Mucosa of descending colon (tissue), 3 donors: ENCODE measurements around the gene FLNB. TPM values are rescaled to one million over a fixed set of nuclear protein-coding genes. Genes with fewer than 3 reads are reported as not detected.

Source experiments
- ATAC-seq: fragments of 200-7000 bp; cut with Tn5 transposase; one replicate; pipeline ENCODE4 v1.9.1; 2020; ENCODE audit warnings: mild to moderate bottlenecking, moderate library complexity
- DNase-seq, 3 donors: peaks; one replicate each; pipeline ENCODE4 v3.0.0-alpha.2; 2020
- H3K36me3 ChIP-seq: fragments of 200-600 bp; one replicate; pipeline ENCODE4 v1.8.0; 2021; ENCODE audit warnings: low read depth, mild to moderate bottlenecking
- H3K4me1 ChIP-seq: fragments of 200-600 bp; one replicate; pipeline ENCODE4 v1.8.0; 2021; ENCODE audit warnings: low read depth, mild to moderate bottlenecking
- H3K4me3 ChIP-seq: fragments of 200-600 bp; one replicate; pipeline ENCODE4 v1.8.0; 2021; ENCODE audit warnings: mild to moderate bottlenecking
- H3K9me3 ChIP-seq: fragments of 200-600 bp; one replicate; pipeline ENCODE4 v1.8.0; 2021; ENCODE audit warnings: mild to moderate bottlenecking
- intact Hi-C, 2 donors: fragments of 100-400 bp; cut with DNase I in 1 of 2; cut with micrococcal nuclease in 1 of 2; formaldehyde crosslinking; loops; one replicate each; pipeline versions ENCODE4 v1.11.0 to v1.11.1; 2022; cut with DNase I, micrococcal nuclease
- total RNA-seq, 3 donors: library from RNA; stranded (reverse); fragmentation: NEBNext Ultra II Directional in 2 of 3; extraction: Animal tissue kit (Norgen Biotek cat#: 25700) in 2 of 3; gene quantifications; one replicate each; pipeline versions ENCODE4 v1.2.1 to v1.2.4, GENCODE V29; 2021 to 2023
- TF ChIP-seq, protein P1 (sequence below): fragments of 200-600 bp; IDR thresholded peaks from one replicate; pipeline ENCODE4 v1.8.0; 2022; ENCODE audit warnings: antibody characterized with exemption, mild to moderate bottlenecking
- donor health status: DM: no; HTN: no; CAD: no; lungs with moderate emphysema.
- donor health status: DM: no; HTN: no; CAD: no.
- donor health status: DM: no; HTN: yes; CAD: no.

FLNB gene
- total RNA-seq, 3 donors from 2014 or later, result 256 to 555 (median 357) TPM

DNA sequence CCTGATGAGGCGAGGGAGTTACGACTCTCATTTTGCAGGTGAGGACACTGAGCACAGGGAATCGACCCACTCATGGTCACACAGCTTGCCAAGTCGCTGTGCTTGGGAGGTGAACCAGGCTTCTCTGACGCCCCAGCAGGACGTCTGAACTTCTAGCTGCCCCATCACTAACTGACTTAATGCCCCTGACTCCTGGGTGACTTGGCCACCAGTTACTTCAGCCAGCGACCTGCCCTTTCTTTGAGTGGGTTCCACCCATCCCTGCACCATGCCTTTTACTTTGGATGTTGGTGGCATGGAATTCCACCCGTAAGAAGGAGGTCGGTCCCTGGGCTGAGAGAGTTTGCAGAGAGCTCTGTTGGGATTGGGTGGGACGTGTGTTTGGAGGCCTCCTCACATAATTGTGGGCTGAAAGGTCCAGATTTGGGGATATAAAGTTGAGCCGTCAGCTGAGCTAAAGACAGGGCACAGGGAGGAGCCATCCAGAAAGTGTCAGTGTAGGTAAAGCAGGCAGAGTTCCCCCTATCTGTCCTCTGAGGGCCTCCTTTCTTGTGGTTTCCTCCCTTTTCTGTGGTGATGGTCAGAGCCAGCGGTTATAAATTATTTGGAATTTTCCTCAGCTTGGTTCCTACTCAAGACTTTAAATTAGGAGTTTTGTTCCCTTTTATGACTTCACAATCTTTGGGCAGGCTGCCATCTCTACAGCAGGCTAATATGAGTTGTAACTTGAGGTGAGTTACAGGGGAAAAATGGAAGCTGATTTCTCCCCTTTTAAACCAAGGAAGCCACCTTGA is 55.0 kb downstream of the FLNB start:
- peak in 1 of 3 donors; percentile 79 for DNase-seq
- Histone ChIP-seq H3K36me3 (no peaks in the 10 kb centered on the region), H3K4me3 (no peak overlapping the region), H3K4me1 (peaks cover 44% of the 10 kb centered on the region), H3K9me3 (no peaks in the 10 kb centered on the region)
- TF ChIP-seq, protein P1, sequence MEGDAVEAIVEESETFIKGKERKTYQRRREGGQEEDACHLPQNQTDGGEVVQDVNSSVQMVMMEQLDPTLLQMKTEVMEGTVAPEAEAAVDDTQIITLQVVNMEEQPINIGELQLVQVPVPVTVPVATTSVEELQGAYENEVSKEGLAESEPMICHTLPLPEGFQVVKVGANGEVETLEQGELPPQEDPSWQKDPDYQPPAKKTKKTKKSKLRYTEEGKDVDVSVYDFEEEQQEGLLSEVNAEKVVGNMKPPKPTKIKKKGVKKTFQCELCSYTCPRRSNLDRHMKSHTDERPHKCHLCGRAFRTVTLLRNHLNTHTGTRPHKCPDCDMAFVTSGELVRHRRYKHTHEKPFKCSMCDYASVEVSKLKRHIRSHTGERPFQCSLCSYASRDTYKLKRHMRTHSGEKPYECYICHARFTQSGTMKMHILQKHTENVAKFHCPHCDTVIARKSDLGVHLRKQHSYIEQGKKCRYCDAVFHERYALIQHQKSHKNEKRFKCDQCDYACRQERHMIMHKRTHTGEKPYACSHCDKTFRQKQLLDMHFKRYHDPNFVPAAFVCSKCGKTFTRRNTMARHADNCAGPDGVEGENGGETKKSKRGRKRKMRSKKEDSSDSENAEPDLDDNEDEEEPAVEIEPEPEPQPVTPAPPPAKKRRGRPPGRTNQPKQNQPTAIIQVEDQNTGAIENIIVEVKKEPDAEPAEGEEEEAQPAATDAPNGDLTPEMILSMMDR, result no peak
- intact Hi-C loops, result no loop called here
- ATAC-seq, result no peak

DNA sequence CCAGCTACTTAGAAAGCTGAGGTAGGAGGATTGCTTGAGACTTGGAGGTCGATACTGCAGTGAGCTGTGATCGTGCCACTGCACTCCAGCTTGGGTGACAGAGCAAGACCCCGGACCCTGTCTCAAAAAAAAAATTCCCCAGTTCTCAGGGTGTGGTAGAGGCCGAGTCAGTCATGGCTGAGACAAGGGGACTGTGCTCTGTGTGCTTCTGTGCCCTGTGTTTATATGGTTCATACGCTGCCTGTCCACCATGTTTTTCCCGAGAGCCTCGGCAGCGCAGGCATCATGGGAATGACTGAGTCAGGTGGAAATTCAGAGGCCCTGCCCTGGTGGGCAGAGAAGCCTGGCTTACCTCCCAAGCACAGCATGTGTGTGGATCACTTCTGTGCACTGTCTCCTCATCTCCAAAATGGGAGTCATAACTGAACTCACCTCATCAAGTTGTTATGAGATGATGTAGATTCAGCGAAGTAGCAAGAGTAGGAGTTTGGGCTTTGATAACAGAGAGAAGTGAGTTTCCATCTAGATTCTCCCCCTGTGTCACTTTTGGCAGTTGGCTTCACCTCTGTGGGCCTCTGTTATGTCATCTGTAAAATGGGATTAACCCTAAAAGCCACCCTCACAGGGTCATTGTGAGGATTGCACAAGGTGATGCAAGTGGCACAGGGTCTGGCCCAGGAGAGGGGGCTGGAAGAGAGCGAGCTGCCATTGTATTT is 56.9 kb downstream of the FLNB start:
- H3K4me1 ChIP-seq, result peaks cover 26% of the 10 kb centered on the region
- DNase-seq (no peak), ATAC-seq (no peak)
- no peak overlapping the region for H3K4me3 ChIP-seq
- TF ChIP-seq, protein P1, result no peak
- H3K9me3 ChIP-seq, result no peaks in the 10 kb centered on the region
- intact Hi-C loops, result no loop called here
- H3K36me3 ChIP-seq, result no peaks in the 10 kb centered on the region

DNA sequence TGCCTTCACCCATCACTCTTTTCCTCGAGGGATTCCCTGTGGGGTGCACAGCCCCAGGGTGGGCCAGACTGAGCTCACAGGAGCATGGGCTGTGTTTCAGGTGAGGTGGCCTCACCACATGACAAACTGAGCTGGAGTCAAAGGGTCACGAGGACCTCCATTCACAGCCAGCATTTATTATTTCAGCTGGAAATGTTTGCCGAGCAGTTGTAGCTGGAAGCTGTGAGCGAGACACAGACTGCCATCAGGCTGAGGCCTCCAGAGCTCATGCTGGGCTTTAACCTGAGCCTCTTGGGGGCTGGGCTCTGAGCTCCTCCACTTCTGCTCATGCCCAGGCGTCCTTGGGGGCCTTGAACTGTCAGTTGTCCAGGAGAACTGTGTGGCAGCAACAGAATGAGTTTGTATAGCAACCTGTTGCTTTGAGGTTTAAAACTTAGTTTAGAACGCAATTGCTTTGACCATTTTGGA is 57.5 kb downstream of the FLNB start:
- Histone ChIP-seq H3K4me3 (no peak overlapping the region), H3K9me3 (no peaks in the 10 kb centered on the region), H3K4me1 (peaks cover 20% of the 10 kb centered on the region), H3K36me3 (no peaks in the 10 kb centered on the region)
- DNase-seq (no peak), ATAC-seq (no peak)
- TF ChIP-seq, protein P1, result no peak
- intact Hi-C loops, result no loop called here

DNA sequence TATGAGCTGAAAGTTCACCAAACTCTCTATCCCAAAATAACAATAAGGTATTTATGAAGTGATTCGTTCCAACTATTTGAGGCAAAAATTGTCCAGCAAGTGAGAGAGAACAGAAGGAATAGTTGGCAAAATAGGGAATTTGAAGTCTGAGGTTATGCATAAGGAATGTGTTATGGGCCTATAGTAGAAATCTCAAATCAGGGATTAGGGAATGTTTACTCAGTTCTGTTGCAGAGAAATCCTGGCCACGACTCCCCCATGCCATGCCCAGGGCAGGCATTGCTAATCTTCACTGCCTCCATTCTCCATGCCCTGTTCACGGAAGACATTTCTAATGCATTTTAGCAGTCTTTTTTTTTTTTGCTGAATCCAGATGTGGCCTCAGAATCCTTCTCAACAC is 58.6 kb downstream of the FLNB start:
- Histone ChIP-seq H3K36me3 (no peaks in the 10 kb centered on the region), H3K9me3 (no peaks in the 10 kb centered on the region), H3K4me3 (no peak overlapping the region), H3K4me1 (peaks cover 12% of the 10 kb centered on the region)
- intact Hi-C loops, result no loop called here
- ATAC-seq, result no peak
- no peak for DNase-seq
- TF ChIP-seq, protein P1, result no peak

DNA sequence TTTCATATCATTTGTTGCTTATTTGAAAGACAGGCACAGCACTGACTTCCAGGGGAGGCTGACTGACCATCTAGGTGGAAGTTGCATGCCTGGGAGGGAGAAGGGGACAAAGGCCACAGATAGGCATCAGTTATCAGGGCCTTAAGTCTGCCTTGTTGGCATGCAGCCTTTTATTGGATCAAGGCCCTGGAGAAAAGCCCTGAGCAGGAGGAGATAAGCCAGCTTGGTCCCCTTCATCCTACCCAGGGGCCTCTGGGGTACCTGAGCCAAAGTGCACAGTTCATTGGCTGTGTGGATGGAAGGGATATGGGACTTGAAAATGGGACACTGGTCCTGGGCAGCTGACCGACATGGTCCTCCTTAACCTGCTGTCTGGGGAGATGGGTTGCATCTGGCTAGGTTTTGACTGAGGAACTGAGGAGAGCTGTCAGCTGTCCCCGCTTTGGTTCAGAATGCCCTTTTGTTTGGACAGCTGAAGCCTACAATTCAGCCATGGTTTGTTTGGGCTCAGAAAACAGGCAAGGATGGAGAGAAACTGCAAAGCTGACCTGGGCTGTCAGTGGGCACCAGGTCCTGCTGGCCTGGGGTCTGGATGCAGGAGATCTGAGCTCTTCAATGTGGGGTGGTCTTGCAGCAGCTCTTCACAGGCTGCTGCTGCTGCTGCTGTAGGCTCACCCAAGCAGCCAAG is 60.0 kb downstream of the FLNB start:
- TF ChIP-seq, protein P1, result no peak
- no peak for DNase-seq
- intact Hi-C loops, result no loop called here
- ATAC-seq, result peak; percentile 35
- no peak overlapping the region for H3K4me3 ChIP-seq
- peaks cover 11% of the 10 kb centered on the region for H3K4me1 ChIP-seq
- no peaks in the 10 kb centered on the region for H3K9me3 ChIP-seq
- no peaks in the 10 kb centered on the region for H3K36me3 ChIP-seq
